C4-2B (cell line): ENCODE results near the gene RNU6-9.

Source experiments
- CTCF ChIP-seq: fragments of 450-650 bp; conservative IDR thresholded peaks from 2 replicates; pipeline ENCODE4 v1.5.1; 2017; ENCODE audit warnings: mild to moderate bottlenecking
- ZFX ChIP-seq: fragments of 450-650 bp; IDR thresholded peaks from 2 replicates; pipeline ENCODE4 v1.6.1; 2017

GRCh38 chr19:897442-898039 is 4.3 kb downstream of the RNU6-9 start:
- no peak for TF ChIP-seq CTCF
- TF ChIP-seq ZFX, result no peak
